ENCODE results near the gene UBE2D3. TPM values are rescaled to one million over a fixed set of nuclear protein-coding genes. Genes with fewer than 3 reads are reported as not detected.
"Not testable (repeated sequence)": the region's sequence is repeated elsewhere in the genome, so short reads cannot be mapped to it uniquely, and the experiment has no call there.

The UBE2D3 gene
- total RNA-seq, 2 donors from 2014 or later: 216 to 257 TPM

GRCh38 chr4:102842367-102842766 lies 15.0 kb upstream of the UBE2D3 start:
- DNase-seq (ENCODE audit: low spot score): no peak
- intact Hi-C loops (cut with DNase I): no loop called here

GRCh38 chr4:102836596-102836995 lies 9.2 kb upstream of the UBE2D3 start:
- no peak for DNase-seq (ENCODE audit: low spot score)
- intact Hi-C loops (cut with DNase I): no loop called here

GRCh38 chr4:102832667-102833066 lies 5.3 kb upstream of the UBE2D3 start:
- intact Hi-C loops (cut with DNase I): no loop called here
- DNase-seq (ENCODE audit: low spot score): no peak

GRCh38 chr4:102832105-102832504 lies 4.8 kb upstream of the UBE2D3 start:
- intact Hi-C loops (cut with DNase I): no loop called here
- no peak for DNase-seq (ENCODE audit: low spot score)

GRCh38 chr4:102829803-102830202 lies 2.5 kb upstream of the UBE2D3 start:
- DNase-seq (ENCODE audit: low spot score): no peak
- intact Hi-C loops (cut with DNase I): loop anchor here in 1 of 2 donors (5.0 kb wide), 1 partner anchor 37 kb away; the partner anchor contains the start of gene CISD2

- intact Hi-C loops (cut with DNase I): loop anchor here in 1 of 2 donors (5.0 kb wide), 1 partner anchor 39 kb away; the partner anchor contains the start of gene CISD2
- no peak for DNase-seq (ENCODE audit: low spot score)
Measured at GRCh38 chr4:102828497-102828808, 1.1 kb upstream of the UBE2D3 start.

- intact Hi-C loops (cut with DNase I): loop anchor here in 1 of 2 donors (5.0 kb wide), 1 partner anchor 39 kb away; the partner anchor contains the start of gene CISD2
- peak; percentile 100 for DNase-seq (ENCODE audit: low spot score)
Measured at GRCh38 chr4:102827674-102828496, 534 bp upstream of the UBE2D3 start.

- intact Hi-C loops (cut with DNase I): loop anchor here in 1 of 2 donors (5.0 kb wide), 1 partner anchor 41 kb away; the partner anchor contains the start of gene CISD2
- no peak for DNase-seq (ENCODE audit: low spot score)
Measured at GRCh38 chr4:102826105-102826889, 1.1 kb downstream of the UBE2D3 start.

GRCh38 chr4:102825261-102826091 lies 1.9 kb downstream of the UBE2D3 start:
- DNase-seq (ENCODE audit: low spot score): no peak
- intact Hi-C loops (cut with DNase I): loop anchor here in 1 of 2 donors (5.0 kb wide), 1 partner anchor 42 kb away; the partner anchor contains the start of gene CISD2

- intact Hi-C loops (cut with DNase I): no loop called here
- no peak for DNase-seq (ENCODE audit: low spot score)
Measured at GRCh38 chr4:102824398-102824797, 3.0 kb downstream of the UBE2D3 start.

GRCh38 chr4:102823897-102824296 lies 3.5 kb downstream of the UBE2D3 start:
- DNase-seq (ENCODE audit: low spot score): no peak
- intact Hi-C loops (cut with DNase I): no loop called here

- no peak for DNase-seq (ENCODE audit: low spot score)
- intact Hi-C loops (cut with DNase I): no loop called here
Measured at GRCh38 chr4:102823464-102823863, 3.9 kb downstream of the UBE2D3 start.

- no peak for DNase-seq (ENCODE audit: low spot score)
Measured at GRCh38 chr4:102819588-102820365, 7.6 kb downstream of the UBE2D3 start.

GRCh38 chr4:102819100-102819499 lies 8.3 kb downstream of the UBE2D3 start:
- DNase-seq (ENCODE audit: low spot score); intact Hi-C loops (cut with DNase I): not testable (repeated sequence)

More at GRCh38 chr4:102819588-102820365, 7.6 kb downstream of the UBE2D3 start:
- intact Hi-C loops (cut with DNase I): no loop called here

GRCh38 chr4:102817613-102818268 lies 9.6 kb downstream of the UBE2D3 start:
- intact Hi-C loops (cut with DNase I): no loop called here
- DNase-seq (ENCODE audit: low spot score): no peak

- DNase-seq (ENCODE audit: low spot score): no peak
- intact Hi-C loops (cut with DNase I): no loop called here
Measured at GRCh38 chr4:102817021-102817605, 10.2 kb downstream of the UBE2D3 start.

GRCh38 chr4:102815981-102816380 lies 11.4 kb downstream of the UBE2D3 start:
- no peak for DNase-seq (ENCODE audit: low spot score)
- intact Hi-C loops (cut with DNase I): no loop called here

GRCh38 chr4:102809691-102810090 lies 17.7 kb downstream of the UBE2D3 start:
- intact Hi-C loops (cut with DNase I): no loop called here
- no peak for DNase-seq (ENCODE audit: low spot score)

Data from posterior vena cava (tissue), 2 donors.